Esophagus squamous epithelium (tissue), 4 donors: ENCODE measurements around the gene CHCHD10.

ENCODE experiments used
- POLR2A ChIP-seq, 4 donors: fragments of 450-650 bp; IDR thresholded peaks; one replicate each; pipeline ENCODE4 v1.6.1; 2017; ENCODE audit warnings: antibody characterized with exemption in 4 of 4, mild to moderate bottlenecking in 4 of 4, moderate library complexity in 3 of 4
- TF ChIP-seq, protein P1 (sequence below), 6 experiments: fragments of 450-650 bp in 4 of 6; fragments of 200-600 bp in 2 of 6; sonication (generic) in 2 of 6; IDR thresholded peaks; one replicate each; pipeline ENCODE4 v1.5.1; 2016 to 2019; ENCODE audit warnings: antibody characterized with exemption in 6 of 6, mild to moderate bottlenecking in 4 of 6, moderate library complexity in 4 of 6

DNA sequence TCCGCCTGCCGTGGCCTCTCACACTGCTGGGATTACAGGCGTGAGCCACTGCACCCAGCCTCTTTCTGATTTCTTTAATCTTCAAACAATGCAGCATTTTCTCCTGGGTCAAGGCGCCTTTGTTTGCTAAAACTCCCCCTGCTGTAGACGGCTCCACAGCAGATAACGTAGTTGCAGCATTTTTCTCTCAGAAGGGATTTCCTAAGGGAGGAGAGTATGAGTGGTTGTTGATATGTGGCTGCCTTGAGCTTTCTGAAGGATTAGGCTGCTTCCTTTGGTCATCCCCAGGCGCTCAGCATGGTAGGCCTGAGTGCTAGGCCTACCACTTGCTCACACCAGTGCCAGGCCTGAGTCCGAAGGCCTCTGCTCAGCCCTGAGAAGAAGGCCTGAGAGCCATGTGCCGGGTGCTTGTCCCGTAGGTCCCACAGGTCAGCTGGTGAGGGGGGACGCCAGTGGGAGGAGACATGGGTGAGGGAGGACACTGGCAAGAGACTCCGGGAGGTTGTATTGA lies 37.1 kb upstream of the CHCHD10 start:
- TF ChIP-seq, protein P1, sequence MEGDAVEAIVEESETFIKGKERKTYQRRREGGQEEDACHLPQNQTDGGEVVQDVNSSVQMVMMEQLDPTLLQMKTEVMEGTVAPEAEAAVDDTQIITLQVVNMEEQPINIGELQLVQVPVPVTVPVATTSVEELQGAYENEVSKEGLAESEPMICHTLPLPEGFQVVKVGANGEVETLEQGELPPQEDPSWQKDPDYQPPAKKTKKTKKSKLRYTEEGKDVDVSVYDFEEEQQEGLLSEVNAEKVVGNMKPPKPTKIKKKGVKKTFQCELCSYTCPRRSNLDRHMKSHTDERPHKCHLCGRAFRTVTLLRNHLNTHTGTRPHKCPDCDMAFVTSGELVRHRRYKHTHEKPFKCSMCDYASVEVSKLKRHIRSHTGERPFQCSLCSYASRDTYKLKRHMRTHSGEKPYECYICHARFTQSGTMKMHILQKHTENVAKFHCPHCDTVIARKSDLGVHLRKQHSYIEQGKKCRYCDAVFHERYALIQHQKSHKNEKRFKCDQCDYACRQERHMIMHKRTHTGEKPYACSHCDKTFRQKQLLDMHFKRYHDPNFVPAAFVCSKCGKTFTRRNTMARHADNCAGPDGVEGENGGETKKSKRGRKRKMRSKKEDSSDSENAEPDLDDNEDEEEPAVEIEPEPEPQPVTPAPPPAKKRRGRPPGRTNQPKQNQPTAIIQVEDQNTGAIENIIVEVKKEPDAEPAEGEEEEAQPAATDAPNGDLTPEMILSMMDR (IDR thresholded peaks at IDR 0.05): no peak
- TF ChIP-seq POLR2A (IDR thresholded peaks at IDR 0.05): no peak
